Daoy (cell line): Measurements from ENCODE around the gene IFRD2. TPM values are rescaled to one million over a fixed set of nuclear protein-coding genes. Genes with fewer than 3 reads are reported as not detected.

Experiments
- DNase-seq: peaks from one replicate; pipeline ENCODE4 v3.0.0-alpha.2; 2015; ENCODE audit warnings: low read depth
- total RNA-seq: library from RNA; depleted of rRNA; stranded (reverse); fragments of >200 nt; shearing (Covaris generic); gene quantifications from 2 replicates; pipeline ENCODE4 v1.2.3, GENCODE V29; 2014; rRNA removed

The IFRD2 gene
- 83.4 and 96.4 TPM in 2 replicates for total RNA-seq

GRCh38 chr3:50292159-50293078 is at the start of gene IFRD2:
IFRD2 (minus strand) TSS chr3:50292429; CDS start chr3:50292274, 155 bp downstream.
- DNase-seq: peak; percentile 97

- DNase-seq: no peak
Observed at GRCh38 chr3:50341537-50341936, 49.3 kb upstream of the IFRD2 start.

GRCh38 chr3:50340448-50341329 is 48.5 kb upstream of the IFRD2 start, which contains the start of gene RASSF1:
RASSF1 (minus strand) TSS chr3:50340836; CDS start chr3:50340805, 31 bp downstream.
- no peak for DNase-seq

GRCh38 chr3:50340147-50340447 is 47.9 kb upstream of the IFRD2 start:
- DNase-seq: no peak

- DNase-seq: no peak
Observed at GRCh38 chr3:50339485-50340146, 47.4 kb upstream of the IFRD2 start.

- DNase-seq: no peak
Observed at GRCh38 chr3:50338965-50339364, 46.7 kb upstream of the IFRD2 start.

- DNase-seq: peak; percentile 98
Observed at GRCh38 chr3:50337175-50337861, 45.1 kb upstream of the IFRD2 start.

GRCh38 chr3:50336452-50337174 is 44.4 kb upstream of the IFRD2 start:
- DNase-seq: peak; percentile 32

- DNase-seq: no peak
Observed at GRCh38 chr3:50334339-50335075, 42.3 kb upstream of the IFRD2 start.

GRCh38 chr3:50333744-50334328 is 41.6 kb upstream of the IFRD2 start:
- no peak for DNase-seq

GRCh38 chr3:50331364-50331907 is 39.2 kb upstream of the IFRD2 start:
- DNase-seq: no peak

GRCh38 chr3:50330330-50330729 is 38.1 kb upstream of the IFRD2 start:
- no peak for DNase-seq

- peak; percentile 96 for DNase-seq
Observed at GRCh38 chr3:50327943-50328691, 35.9 kb upstream of the IFRD2 start, which contains the start of gene TUSC2. TUSC2 (minus strand) TSS chr3:50328223; CDS start chr3:50328099, 124 bp downstream.

- no peak for DNase-seq
Observed at GRCh38 chr3:50327129-50327528, 34.9 kb upstream of the IFRD2 start.

- no peak for DNase-seq
Observed at GRCh38 chr3:50326182-50326541, 33.9 kb upstream of the IFRD2 start.

GRCh38 chr3:50325497-50326181 is 33.4 kb upstream of the IFRD2 start:
- no peak for DNase-seq

GRCh38 chr3:50325113-50325480 is 32.9 kb upstream of the IFRD2 start:
- DNase-seq: no peak
